ENCODE data around the gene WFDC5.
"Not testable (repeated sequence)": the region's sequence is repeated elsewhere in the genome, so short reads cannot be mapped to it uniquely, and the experiment has no call there.

Gene WFDC5

GRCh38 chr20:45087814-45088213 is 27.2 kb downstream of the WFDC5 start:
- DNase-seq (ENCODE audit: low spot score) = no peak

- DNase-seq (ENCODE audit: low spot score) = no peak
Measured at GRCh38 chr20:45087097-45087790, 27.7 kb downstream of the WFDC5 start.

- DNase-seq (ENCODE audit: low spot score) = no peak
Measured at GRCh38 chr20:45085867-45086266, 29.1 kb downstream of the WFDC5 start.

GRCh38 chr20:45085289-45085688 is 29.7 kb downstream of the WFDC5 start:
- no peak for DNase-seq (ENCODE audit: low spot score)

- no peak for DNase-seq (ENCODE audit: low spot score)
Measured at GRCh38 chr20:45083127-45083526, 31.8 kb downstream of the WFDC5 start.

GRCh38 chr20:45082468-45082867 is 32.5 kb downstream of the WFDC5 start:
- no peak for DNase-seq (ENCODE audit: low spot score)

- DNase-seq (ENCODE audit: low spot score) = no peak
Measured at GRCh38 chr20:45080867-45081624, 33.9 kb downstream of the WFDC5 start.

GRCh38 chr20:45077559-45077958 is 37.4 kb downstream of the WFDC5 start:
- no peak for DNase-seq (ENCODE audit: low spot score)

- no peak for DNase-seq (ENCODE audit: low spot score)
Measured at GRCh38 chr20:45073221-45073620, 41.8 kb downstream of the WFDC5 start.

GRCh38 chr20:45072066-45072465 is 42.9 kb downstream of the WFDC5 start:
- DNase-seq (ENCODE audit: low spot score) = no peak

- no peak for DNase-seq (ENCODE audit: low spot score)
Measured at GRCh38 chr20:45070932-45071632, 43.9 kb downstream of the WFDC5 start.

- no peak for DNase-seq (ENCODE audit: low spot score)
Measured at GRCh38 chr20:45069261-45069660, 45.7 kb downstream of the WFDC5 start.

- DNase-seq (ENCODE audit: low spot score) = no peak
Measured at GRCh38 chr20:45067558-45067957, 47.4 kb downstream of the WFDC5 start.

- no peak for DNase-seq (ENCODE audit: low spot score)
Measured at GRCh38 chr20:45067087-45067486, 47.9 kb downstream of the WFDC5 start.

- DNase-seq (ENCODE audit: low spot score) = no peak
Measured at GRCh38 chr20:45066372-45066771, 48.6 kb downstream of the WFDC5 start.

GRCh38 chr20:45064812-45065211 is 50.2 kb downstream of the WFDC5 start:
- no peak for DNase-seq (ENCODE audit: low spot score)

- not testable (repeated sequence) for DNase-seq (ENCODE audit: low spot score)
Measured at GRCh38 chr20:45063107-45063506, 51.9 kb downstream of the WFDC5 start.

- no peak for DNase-seq (ENCODE audit: low spot score)
Measured at GRCh38 chr20:45061244-45061643, 53.7 kb downstream of the WFDC5 start.

GRCh38 chr20:45060294-45060693 is 54.7 kb downstream of the WFDC5 start:
- no peak for DNase-seq (ENCODE audit: low spot score)

Data from cerebellar cortex (tissue), 1 donor.